HG03575 (cell line): Measurements from ENCODE around the gene XRCC4.
A peak's percentile ranks its signal among the peaks of the same experiment; 100 is the strongest.
"Not testable (repeated sequence)": the region's sequence is repeated elsewhere in the genome, so short reads cannot be mapped to it uniquely, and the experiment has no call there.

Experiments used
- ATAC-seq: cut with Tn5 transposase; IDR thresholded peaks from one replicate; pipeline ENCODE4 v1.9.1; 2021; ENCODE audit not compliant: unreplicated experiment, insufficient number of reproducible peaks, low FRiP score; ENCODE audit errors: extremely low read depth

Gene XRCC4

GRCh38 chr5:83244516-83244915 lies 167.2 kb downstream of the XRCC4 start:
- no peak for ATAC-seq

GRCh38 chr5:83245037-83245436 lies 167.7 kb downstream of the XRCC4 start:
- ATAC-seq: no peak

- ATAC-seq: no peak
These were observed 168.7 kb downstream of the XRCC4 start for GRCh38 chr5:83246071-83246470.

DNA sequence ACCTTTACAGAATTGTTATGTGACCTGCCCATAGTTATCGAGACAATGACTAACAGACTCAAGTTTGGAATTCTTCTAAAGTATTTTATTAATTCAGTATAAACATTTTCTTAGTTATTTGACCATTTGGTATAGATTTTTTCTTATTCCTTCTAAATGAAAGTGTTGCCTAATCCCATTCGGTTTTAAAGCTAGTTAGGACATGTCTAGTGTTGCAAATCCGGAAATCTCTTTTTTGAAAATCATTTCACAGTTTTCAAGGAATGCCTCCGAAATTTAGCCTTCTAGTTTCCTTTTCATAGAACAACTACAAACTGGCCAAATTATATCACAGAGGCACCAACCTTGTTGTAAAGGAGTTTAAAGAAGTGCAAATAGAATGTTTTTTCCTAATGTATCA lies 171.8 kb downstream of the XRCC4 start:
- no peak for ATAC-seq

- ATAC-seq: no peak
These were observed 174.5 kb downstream of the XRCC4 start for GRCh38 chr5:83251849-83252248.

- no peak for ATAC-seq
These were observed 176.4 kb downstream of the XRCC4 start for GRCh38 chr5:83253720-83254119.

DNA sequence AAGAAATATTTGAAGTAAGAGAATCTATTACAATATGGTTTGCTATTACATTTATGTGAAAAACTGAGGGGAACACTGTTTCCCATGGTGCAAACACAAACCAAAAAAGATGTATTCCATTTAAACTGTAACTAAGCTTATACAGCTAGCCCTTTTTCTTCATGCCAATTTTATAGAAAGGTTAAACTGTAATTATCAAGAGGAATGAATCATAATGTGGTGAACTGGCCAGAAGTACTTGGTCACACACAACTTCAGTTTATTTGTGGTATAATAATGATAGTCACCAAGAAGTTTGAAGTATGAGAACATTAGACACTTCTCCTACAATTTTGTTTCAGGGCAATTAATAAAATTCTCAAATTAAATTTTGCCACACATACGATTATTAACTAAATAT lies 177.9 kb downstream of the XRCC4 start:
- no peak for ATAC-seq

DNA sequence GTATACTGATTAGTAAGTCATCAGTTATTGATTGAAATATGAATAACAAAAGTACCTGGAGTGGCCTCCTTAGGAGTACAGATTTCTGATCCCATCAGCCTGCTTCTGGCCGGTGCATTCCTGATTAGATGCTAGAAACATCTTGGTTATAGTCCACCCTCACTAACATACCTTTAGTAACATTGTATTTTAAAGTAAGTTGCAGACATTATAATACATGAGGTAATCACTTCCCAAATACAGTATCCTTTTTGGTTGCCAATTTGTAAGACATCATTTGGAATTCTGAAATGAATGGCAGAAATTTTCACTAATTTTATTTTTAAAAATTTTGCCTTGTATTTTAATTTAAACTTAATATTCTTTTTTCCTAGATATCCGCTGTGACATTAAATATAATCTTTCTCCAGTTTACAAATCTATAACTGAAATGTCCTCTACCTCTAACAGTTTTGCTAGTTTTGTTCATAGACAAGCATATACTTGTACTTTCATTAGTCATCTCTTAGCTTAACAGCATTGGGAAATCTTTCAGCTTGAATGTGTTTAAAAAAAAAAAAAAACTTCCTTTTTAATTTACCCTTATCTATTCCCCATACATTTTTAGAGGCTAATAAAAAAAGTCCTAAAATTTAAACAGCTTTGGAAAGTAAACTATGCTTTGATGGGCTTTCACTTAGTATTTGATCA lies 178.9 kb downstream of the XRCC4 start:
- ATAC-seq: no peak

GRCh38 chr5:83257684-83258083 lies 180.3 kb downstream of the XRCC4 start:
- ATAC-seq: not testable (repeated sequence)

GRCh38 chr5:83265318-83265717 lies 188.0 kb downstream of the XRCC4 start:
- no peak for ATAC-seq

DNA sequence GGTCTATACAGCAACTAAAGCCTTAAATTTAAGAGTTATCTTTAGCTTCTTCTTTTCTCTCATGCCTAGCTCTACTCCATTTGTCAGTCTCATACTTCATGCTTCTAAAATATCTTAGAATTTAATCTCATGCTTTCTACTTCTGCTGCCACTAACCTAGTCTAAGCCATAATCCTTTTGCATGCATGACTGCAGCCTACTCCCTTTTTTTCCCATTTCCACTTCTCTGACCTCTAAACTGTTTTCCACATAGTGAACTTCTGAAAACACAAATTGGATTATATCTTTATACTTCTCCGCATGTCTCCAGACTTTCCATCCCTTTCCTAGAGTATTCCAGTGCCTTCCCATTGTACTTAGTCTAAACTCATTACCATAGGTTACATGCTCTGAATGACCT lies 193.0 kb downstream of the XRCC4 start:
- ATAC-seq: no peak

DNA sequence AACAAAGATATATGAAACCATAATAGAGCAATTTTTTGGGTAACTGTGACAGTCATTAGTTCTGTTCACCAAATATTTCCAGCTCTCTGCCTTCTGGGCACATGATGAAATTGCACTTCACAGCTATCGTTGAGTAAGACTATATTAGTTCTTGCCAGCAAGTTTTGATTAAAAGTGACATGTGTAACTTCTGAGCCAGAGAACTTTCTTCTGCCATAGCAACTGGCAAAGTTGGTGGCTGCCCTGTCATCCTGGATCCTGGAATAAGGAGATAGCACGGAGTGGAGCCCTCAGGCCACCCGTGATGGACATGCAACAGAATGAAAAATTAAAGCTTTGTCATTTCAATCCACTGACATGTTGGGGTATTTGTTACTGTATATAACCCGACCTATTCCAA lies 199.8 kb downstream of the XRCC4 start:
- no peak for ATAC-seq

DNA sequence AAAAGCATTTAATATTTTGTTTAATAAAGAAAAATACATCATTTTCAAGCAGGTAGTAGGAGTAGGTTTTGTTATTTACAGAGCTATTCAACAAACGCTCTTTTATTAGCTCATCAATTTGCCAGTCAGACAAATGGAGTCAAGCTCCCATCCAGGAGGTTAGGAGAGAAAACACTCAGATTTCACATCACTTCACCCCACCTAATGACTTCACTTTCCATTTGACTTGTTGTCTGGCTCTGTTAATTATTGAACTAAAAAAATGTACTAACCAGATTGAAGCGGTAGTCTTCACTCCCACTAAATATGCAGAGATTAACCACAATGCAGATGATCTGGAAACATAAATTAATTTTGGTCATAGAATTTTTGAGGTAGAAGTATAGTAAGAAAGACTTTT lies 200.6 kb downstream of the XRCC4 start:
- ATAC-seq: no peak

- no peak for ATAC-seq
These were observed 203.8 kb downstream of the XRCC4 start for GRCh38 chr5:83281176-83281575.

DNA sequence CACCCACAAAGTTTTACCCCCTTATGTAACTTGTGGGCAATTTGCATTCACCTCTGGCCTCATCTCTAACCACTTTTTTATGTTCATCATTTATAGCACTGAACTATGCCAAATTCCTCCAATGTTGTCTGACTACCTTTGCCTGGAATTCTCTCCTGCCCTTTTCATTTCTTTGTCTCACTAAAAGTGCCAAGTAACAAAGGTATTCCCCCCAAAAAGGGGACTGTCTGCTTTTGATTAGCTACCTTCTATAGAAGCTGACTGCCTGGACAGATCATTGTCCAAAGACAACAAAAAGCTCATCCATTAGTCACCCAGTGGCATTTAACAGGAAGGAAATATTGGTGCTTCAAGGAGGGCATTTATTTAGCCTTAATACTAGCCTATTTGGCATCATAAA lies 204.3 kb downstream of the XRCC4 start:
- no peak for ATAC-seq

DNA sequence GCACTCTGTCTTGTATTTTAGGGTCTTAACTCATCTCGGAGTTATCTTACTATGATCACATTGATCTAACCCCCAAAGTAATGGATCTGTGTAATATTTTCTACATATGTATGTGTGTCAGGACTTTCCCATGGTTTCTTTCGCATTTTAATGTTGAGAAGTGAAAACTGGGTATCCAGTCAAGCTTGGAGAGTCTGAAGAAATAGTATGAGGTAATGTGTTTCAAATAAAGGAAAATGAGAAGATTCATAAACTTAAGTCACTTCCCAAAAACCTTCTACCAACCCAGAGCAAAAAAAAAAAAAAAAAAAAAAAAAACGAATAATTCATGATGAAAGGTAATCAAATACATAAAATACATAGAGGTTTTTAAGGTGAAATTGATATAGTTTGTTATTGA lies 206.4 kb downstream of the XRCC4 start:
- ATAC-seq: no peak

GRCh38 chr5:83285661-83286398 lies 208.5 kb downstream of the XRCC4 start:
- no peak for ATAC-seq

DNA sequence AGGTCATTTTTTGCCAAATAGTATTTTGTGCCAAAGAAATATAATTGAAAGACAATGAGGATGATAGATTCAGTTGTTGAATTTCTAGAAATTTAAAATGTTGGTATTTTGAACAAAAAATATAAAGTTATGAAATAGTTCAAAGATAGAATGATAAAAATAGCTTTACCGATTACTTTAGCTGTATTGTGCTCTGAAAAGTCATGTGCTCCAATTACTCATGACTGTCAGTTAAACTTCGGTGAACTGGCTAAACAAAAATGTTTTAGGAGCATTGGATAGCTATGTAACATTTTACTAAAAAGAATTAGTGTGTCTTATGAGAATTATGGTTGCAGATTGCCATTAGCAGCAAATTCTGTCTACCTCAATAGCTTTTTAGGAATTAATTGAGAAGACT lies 216.9 kb downstream of the XRCC4 start:
- ATAC-seq: no peak

GRCh38 chr5:83299353-83299752 lies 222.0 kb downstream of the XRCC4 start:
- ATAC-seq: no peak

DNA sequence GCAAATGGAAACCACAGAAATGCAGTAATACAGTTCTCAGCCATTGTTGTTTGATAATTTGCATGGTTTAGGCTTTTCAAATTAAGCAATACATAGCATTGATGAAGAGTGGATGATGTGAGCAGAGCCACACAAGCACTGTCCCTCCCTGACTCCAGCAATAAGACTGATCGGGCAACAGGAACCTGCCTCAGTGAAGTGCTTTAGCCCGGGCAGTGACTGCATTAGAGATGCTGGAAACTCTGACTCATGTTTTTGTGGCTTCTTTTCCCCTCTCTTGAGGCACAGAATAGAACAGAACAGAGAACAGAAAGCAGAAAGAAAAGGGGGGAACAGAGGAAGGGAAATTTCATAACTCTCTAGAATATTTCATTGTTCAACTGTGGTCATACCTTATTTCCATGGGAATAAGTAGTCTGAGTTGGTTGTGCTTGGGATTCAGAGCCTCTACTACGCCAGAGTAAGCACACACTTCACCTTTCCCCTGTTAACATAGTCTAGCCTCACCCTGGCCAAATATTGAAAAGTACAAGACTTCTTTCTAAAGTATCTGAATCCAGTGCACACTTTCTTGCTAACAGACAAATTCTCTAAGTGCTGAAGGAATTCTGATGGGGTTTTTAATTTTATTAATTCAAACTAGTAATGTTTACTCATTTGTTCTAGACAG lies 229.4 kb downstream of the XRCC4 start:
- peak; percentile 94 for ATAC-seq
